ENCODE measurements around the gene ARSB.
"Not testable (repeated sequence)": the region's sequence is repeated elsewhere in the genome, so short reads cannot be mapped to it uniquely, and the experiment has no call there.

The ARSB gene

GRCh38 chr5:78771260-78772205 is 213.6 kb downstream of the ARSB start:
- DNase-seq = no peak

- peak; percentile 76 for DNase-seq
These were observed 216.2 kb downstream of the ARSB start for GRCh38 chr5:78768781-78769380.

GRCh38 chr5:78766412-78766762 is 218.7 kb downstream of the ARSB start:
- no peak for DNase-seq

- no peak for DNase-seq
These were observed 219.2 kb downstream of the ARSB start for GRCh38 chr5:78765756-78766411.

- no peak for DNase-seq
These were observed 220.0 kb downstream of the ARSB start for GRCh38 chr5:78765116-78765515.

GRCh38 chr5:78763659-78764189 is 221.4 kb downstream of the ARSB start:
- peak; percentile 90 for DNase-seq

- DNase-seq = not testable (repeated sequence)
These were observed 222.4 kb downstream of the ARSB start for GRCh38 chr5:78762743-78763142.

- DNase-seq = peak; percentile 80
These were observed 223.3 kb downstream of the ARSB start for GRCh38 chr5:78761840-78762239.

GRCh38 chr5:78760770-78761169 is 224.3 kb downstream of the ARSB start:
- no peak for DNase-seq

GRCh38 chr5:78760366-78760765 is 224.7 kb downstream of the ARSB start:
- DNase-seq = peak; percentile 94

GRCh38 chr5:78758169-78758839 is 226.8 kb downstream of the ARSB start:
- peak; percentile 51 for DNase-seq

- peak; percentile 87 for DNase-seq
These were observed 227.6 kb downstream of the ARSB start for GRCh38 chr5:78757269-78758053.

- no peak for DNase-seq
These were observed 228.3 kb downstream of the ARSB start for GRCh38 chr5:78756858-78757257.

- DNase-seq = peak; percentile 40
These were observed 229.2 kb downstream of the ARSB start for GRCh38 chr5:78755822-78756429.

- no peak for DNase-seq
These were observed 230.5 kb downstream of the ARSB start for GRCh38 chr5:78754655-78755054.

- DNase-seq = no peak
These were observed 232.0 kb downstream of the ARSB start for GRCh38 chr5:78753093-78753531.

- peak; percentile 16 for DNase-seq
These were observed 233.2 kb downstream of the ARSB start for GRCh38 chr5:78751872-78752271.

GRCh38 chr5:78750281-78750680 is 234.8 kb downstream of the ARSB start:
- DNase-seq = no peak

- DNase-seq = no peak
These were observed 237.3 kb downstream of the ARSB start for GRCh38 chr5:78747705-78748359.

GRCh38 chr5:78747055-78747454 is 238.1 kb downstream of the ARSB start:
- DNase-seq = no peak

All from MV-4-11 (cell line).